ENCODE measurements around the gene IKZF3.
"Not testable (repeated sequence)": the region's sequence is repeated elsewhere in the genome, so short reads cannot be mapped to it uniquely, and the experiment has no call there.

Gene IKZF3

DNA sequence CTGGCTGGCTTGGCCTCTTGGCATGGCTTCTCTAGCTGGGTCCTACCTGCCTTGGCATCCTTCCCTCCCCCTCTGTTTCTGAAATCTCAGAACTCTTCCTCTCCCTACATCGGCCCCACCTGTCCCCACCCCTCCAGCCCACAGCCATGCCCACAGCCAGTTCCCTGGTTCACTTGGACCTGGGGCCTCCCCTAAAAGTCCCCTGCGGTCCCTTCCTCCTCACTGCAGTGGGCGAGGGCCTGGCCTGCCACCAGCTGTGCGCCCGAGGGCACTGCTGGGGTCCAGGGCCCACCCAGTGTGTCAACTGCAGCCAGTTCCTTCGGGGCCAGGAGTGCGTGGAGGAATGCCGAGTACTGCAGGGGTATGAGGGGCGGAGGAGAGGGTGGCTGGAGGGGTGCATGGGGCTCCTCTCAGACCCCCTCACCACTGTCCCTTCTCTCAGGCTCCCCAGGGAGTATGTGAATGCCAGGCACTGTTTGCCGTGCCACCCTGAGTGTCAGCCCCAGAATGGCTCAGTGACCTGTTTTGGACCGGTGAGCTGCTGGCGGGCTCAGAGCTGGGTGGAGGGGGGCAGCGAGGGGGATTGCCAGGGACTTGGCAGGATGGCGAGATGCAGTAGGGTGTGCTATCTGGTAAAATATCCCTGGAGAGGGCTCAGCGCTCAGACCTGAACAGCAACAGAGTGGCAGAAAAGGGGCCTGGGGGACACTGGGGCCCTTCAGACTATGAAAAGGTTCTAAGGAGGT is 147.9 kb downstream of the IKZF3 start:
- Histone ChIP-seq H3K79me2 (ENCODE audit: control insufficient read depth, insufficient read depth, low read length) (no peaks in the 10 kb centered on the region), H2BK120ac (ENCODE audit: low read depth, low read length) (no peak overlapping the region), H2BK5ac (ENCODE audit: low read length) (no peak overlapping the region), H3K56ac (ENCODE audit: low read length) (no peak overlapping the region), H3K23ac (ENCODE audit: low read length) (no peak overlapping the region), H2BK15ac (replicated peaks; ENCODE audit: low read depth) (no peak overlapping the region), H3K4me3 (ENCODE audit: low read length) (no peak overlapping the region), H3K36me3 (ENCODE audit: control insufficient read depth, insufficient read depth, low read length) (peaks cover 5% of the 10 kb centered on the region), H3K4me2 (ENCODE audit: low read length) (no peak overlapping the region), H3K27me3 (ENCODE audit: insufficient read depth, low read length, poor library complexity) (no peaks in the 10 kb centered on the region), H3K79me1 (ENCODE audit: low read length) (no peaks in the 10 kb centered on the region), H4K5ac (ENCODE audit: low read length) (no peak overlapping the region), H4K8ac (ENCODE audit: low read depth, low read length) (no peak overlapping the region), H3K18ac (ENCODE audit: low read length) (no peak overlapping the region), H3K9ac (ENCODE audit: low read length) (no peak overlapping the region), H3K4me1 (ENCODE audit: control insufficient read depth, low read depth, low read length) (no peaks in the 10 kb centered on the region), H2AK5ac (ENCODE audit: low read length) (no peak overlapping the region), H3K4ac (ENCODE audit: low read depth, low read length) (no peak overlapping the region), H3K27ac (ENCODE audit: low read depth, low read length) (no peak overlapping the region)
- no peak for DNase-seq
- no CpG with 5 or more reads among the region's 15 CpGs for WGBS (ENCODE audit: extremely low coverage, insufficient coverage, low lambda C conversion rate)

DNA sequence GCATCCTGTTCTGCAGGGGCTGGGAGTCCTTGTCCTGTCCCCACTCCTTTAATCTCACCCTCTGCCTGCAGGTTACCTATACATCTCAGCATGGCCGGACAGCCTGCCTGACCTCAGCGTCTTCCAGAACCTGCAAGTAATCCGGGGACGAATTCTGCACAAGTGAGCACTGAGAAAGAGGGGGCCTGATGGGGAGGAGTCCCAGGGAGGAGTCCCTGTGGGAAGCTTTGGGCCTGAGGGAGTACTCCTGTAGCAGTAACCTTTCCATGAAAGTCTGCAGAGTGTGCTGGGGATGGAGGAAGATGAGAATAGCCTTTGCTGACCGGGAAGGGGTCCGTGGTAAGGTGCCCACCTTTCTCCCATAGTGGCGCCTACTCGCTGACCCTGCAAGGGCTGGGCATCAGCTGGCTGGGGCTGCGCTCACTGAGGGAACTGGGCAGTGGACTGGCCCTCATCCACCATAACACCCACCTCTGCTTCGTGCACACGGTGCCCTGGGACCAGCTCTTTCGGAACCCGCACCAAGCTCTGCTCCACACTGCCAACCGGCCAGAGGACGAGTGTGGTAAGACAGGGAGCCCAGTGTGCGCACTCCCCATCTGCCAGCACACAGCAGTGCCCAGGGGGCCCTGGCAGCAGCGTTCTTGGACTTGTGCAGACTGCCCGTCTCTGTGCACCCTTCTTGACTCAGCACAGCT is 148.6 kb downstream of the IKZF3 start:
- no peak overlapping the region for H3K18ac ChIP-seq (ENCODE audit: low read length)
- H4K8ac ChIP-seq (ENCODE audit: low read depth, low read length): no peak overlapping the region
- no peak overlapping the region for H3K56ac ChIP-seq (ENCODE audit: low read length)
- H2AK5ac ChIP-seq (ENCODE audit: low read length): no peak overlapping the region
- no peak overlapping the region for H3K4me2 ChIP-seq (ENCODE audit: low read length)
- no peak overlapping the region for H2BK5ac ChIP-seq (ENCODE audit: low read length)
- H3K4me1 ChIP-seq (ENCODE audit: control insufficient read depth, low read depth, low read length): no peaks in the 10 kb centered on the region
- H3K27me3 ChIP-seq (ENCODE audit: insufficient read depth, low read length, poor library complexity): no peaks in the 10 kb centered on the region
- no peaks in the 10 kb centered on the region for H3K79me1 ChIP-seq (ENCODE audit: low read length)
- no CpG with 5 or more reads among the region's 18 CpGs for WGBS (ENCODE audit: extremely low coverage, insufficient coverage, low lambda C conversion rate)
- H3K9ac ChIP-seq (ENCODE audit: low read length): no peak overlapping the region
- H3K23ac ChIP-seq (ENCODE audit: low read length): no peak overlapping the region
- no peak overlapping the region for H2BK120ac ChIP-seq (ENCODE audit: low read depth, low read length)
- H4K5ac ChIP-seq (ENCODE audit: low read length): no peak overlapping the region
- no peak overlapping the region for H2BK15ac ChIP-seq (replicated peaks; ENCODE audit: low read depth)
- no peak for DNase-seq
- no peak overlapping the region for H3K4ac ChIP-seq (ENCODE audit: low read depth, low read length)
- no peak overlapping the region for H3K27ac ChIP-seq (ENCODE audit: low read depth, low read length)
- peaks cover 5% of the 10 kb centered on the region for H3K36me3 ChIP-seq (ENCODE audit: control insufficient read depth, insufficient read depth, low read length)
- no peak overlapping the region for H3K4me3 ChIP-seq (ENCODE audit: low read length)
- no peaks in the 10 kb centered on the region for H3K79me2 ChIP-seq (ENCODE audit: control insufficient read depth, insufficient read depth, low read length)

DNA sequence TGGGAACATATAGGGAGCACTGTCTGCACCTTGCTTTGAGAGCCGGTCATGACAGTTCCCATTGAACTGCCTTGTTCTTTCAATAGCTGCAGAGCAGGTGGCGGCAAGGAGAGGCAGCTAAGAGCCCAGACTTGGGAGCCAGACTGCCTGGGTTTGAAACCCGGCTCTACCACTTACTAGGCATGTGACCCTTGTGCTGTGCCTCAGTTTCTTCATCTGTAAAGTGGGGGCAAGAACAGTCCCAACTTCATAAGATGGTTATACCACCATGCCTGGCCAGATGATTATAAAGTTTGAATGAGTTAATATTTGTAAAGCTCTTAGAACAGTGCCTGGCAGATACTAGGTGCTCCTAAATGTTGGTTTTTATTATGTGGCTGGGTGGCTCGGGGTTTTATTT is 149.9 kb downstream of the IKZF3 start:
- Histone ChIP-seq H3K23ac (ENCODE audit: low read length) (no peak overlapping the region), H3K4me3 (ENCODE audit: low read length) (no peak overlapping the region), H3K27me3 (ENCODE audit: insufficient read depth, low read length, poor library complexity) (no peaks in the 10 kb centered on the region), H3K18ac (ENCODE audit: low read length) (no peak overlapping the region), H2AK5ac (ENCODE audit: low read length) (no peak overlapping the region), H3K36me3 (ENCODE audit: control insufficient read depth, insufficient read depth, low read length) (peaks cover 9% of the 10 kb centered on the region), H2BK120ac (ENCODE audit: low read depth, low read length) (no peak overlapping the region), H4K8ac (ENCODE audit: low read depth, low read length) (no peak overlapping the region), H3K56ac (ENCODE audit: low read length) (no peak overlapping the region), H2BK5ac (ENCODE audit: low read length) (no peak overlapping the region), H3K79me1 (ENCODE audit: low read length) (no peaks in the 10 kb centered on the region), H3K9ac (ENCODE audit: low read length) (no peak overlapping the region), H3K27ac (ENCODE audit: low read depth, low read length) (no peak overlapping the region), H3K4me1 (ENCODE audit: control insufficient read depth, low read depth, low read length) (no peaks in the 10 kb centered on the region), H2BK15ac (replicated peaks; ENCODE audit: low read depth) (no peak overlapping the region), H3K4ac (ENCODE audit: low read depth, low read length) (no peak overlapping the region), H3K4me2 (ENCODE audit: low read length) (no peak overlapping the region), H3K79me2 (ENCODE audit: control insufficient read depth, insufficient read depth, low read length) (no peaks in the 10 kb centered on the region), H4K5ac (ENCODE audit: low read length) (no peak overlapping the region)
- no peak for DNase-seq
- WGBS (ENCODE audit: extremely low coverage, insufficient coverage, low lambda C conversion rate): no CpG with 5 or more reads among the region's 4 CpGs

DNA sequence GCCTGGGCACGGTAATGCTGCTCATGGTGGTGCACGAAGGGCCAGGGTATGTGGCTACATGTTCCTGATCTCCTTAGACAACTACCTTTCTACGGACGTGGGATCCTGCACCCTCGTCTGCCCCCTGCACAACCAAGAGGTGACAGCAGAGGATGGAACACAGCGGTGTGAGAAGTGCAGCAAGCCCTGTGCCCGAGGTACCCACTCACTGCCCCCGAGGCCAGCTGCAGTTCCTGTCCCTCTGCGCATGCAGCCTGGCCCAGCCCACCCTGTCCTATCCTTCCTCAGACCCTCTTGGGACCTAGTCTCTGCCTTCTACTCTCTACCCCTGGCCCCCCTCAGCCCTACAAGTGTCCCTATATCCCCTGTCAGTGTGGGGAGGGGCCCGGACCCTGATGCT is 152.3 kb downstream of the IKZF3 start:
- H3K4me3 ChIP-seq (ENCODE audit: low read length): no peak overlapping the region
- no CpG with 5 or more reads among the region's 10 CpGs for WGBS (ENCODE audit: extremely low coverage, insufficient coverage, low lambda C conversion rate)
- no peak overlapping the region for H2BK5ac ChIP-seq (ENCODE audit: low read length)
- DNase-seq: no peak
- no peak overlapping the region for H3K27ac ChIP-seq (ENCODE audit: low read depth, low read length)
- H2AK5ac ChIP-seq (ENCODE audit: low read length): no peak overlapping the region
- no peak overlapping the region for H2BK15ac ChIP-seq (replicated peaks; ENCODE audit: low read depth)
- H4K5ac ChIP-seq (ENCODE audit: low read length): no peak overlapping the region
- H3K79me2 ChIP-seq (ENCODE audit: control insufficient read depth, insufficient read depth, low read length): no peaks in the 10 kb centered on the region
- no peak overlapping the region for H3K56ac ChIP-seq (ENCODE audit: low read length)
- no peaks in the 10 kb centered on the region for H3K27me3 ChIP-seq (ENCODE audit: insufficient read depth, low read length, poor library complexity)
- H3K4me1 ChIP-seq (ENCODE audit: control insufficient read depth, low read depth, low read length): no peaks in the 10 kb centered on the region
- no peak overlapping the region for H2BK120ac ChIP-seq (ENCODE audit: low read depth, low read length)
- peaks cover 2% of the 10 kb centered on the region for H3K79me1 ChIP-seq (ENCODE audit: low read length)
- H3K18ac ChIP-seq (ENCODE audit: low read length): no peak overlapping the region
- no peak overlapping the region for H3K4me2 ChIP-seq (ENCODE audit: low read length)
- H3K36me3 ChIP-seq (ENCODE audit: control insufficient read depth, insufficient read depth, low read length): peaks cover 14% of the 10 kb centered on the region
- no peak overlapping the region for H3K4ac ChIP-seq (ENCODE audit: low read depth, low read length)
- no peak overlapping the region for H3K23ac ChIP-seq (ENCODE audit: low read length)
- no peak overlapping the region for H3K9ac ChIP-seq (ENCODE audit: low read length)
- H4K8ac ChIP-seq (ENCODE audit: low read depth, low read length): no peak overlapping the region

DNA sequence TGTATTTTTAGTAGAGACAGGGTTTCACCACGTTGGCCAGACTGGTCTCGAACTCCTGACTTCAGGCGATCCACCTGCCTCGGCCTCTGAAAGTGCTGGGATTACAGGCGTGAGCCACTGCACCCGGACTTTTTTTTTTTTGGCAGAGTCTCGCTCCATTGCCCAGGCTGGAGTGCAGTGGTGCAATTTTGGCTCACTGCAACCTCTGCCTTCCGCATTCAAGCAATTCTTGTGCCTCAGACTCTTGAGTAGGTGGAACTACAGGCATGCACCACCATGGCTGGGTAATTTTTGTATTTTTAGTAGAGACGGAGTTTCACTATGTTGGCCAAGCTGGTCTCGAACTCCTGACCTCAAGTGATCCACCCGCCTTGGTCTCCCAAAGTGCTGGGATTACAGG is 153.0 kb downstream of the IKZF3 start:
- not testable (repeated sequence) for H3K4me1 ChIP-seq (ENCODE audit: control insufficient read depth, low read depth, low read length); H3K79me2 ChIP-seq (ENCODE audit: control insufficient read depth, insufficient read depth, low read length); H3K18ac ChIP-seq (ENCODE audit: low read length); H4K5ac ChIP-seq (ENCODE audit: low read length); H3K27me3 ChIP-seq (ENCODE audit: insufficient read depth, low read length, poor library complexity); H3K9ac ChIP-seq (ENCODE audit: low read length); H3K4me3 ChIP-seq (ENCODE audit: low read length); H2BK120ac ChIP-seq (ENCODE audit: low read depth, low read length); H3K4ac ChIP-seq (ENCODE audit: low read depth, low read length); H2BK15ac ChIP-seq (replicated peaks; ENCODE audit: low read depth); H2AK5ac ChIP-seq (ENCODE audit: low read length); H3K27ac ChIP-seq (ENCODE audit: low read depth, low read length); H2BK5ac ChIP-seq (ENCODE audit: low read length); H3K56ac ChIP-seq (ENCODE audit: low read length); H4K8ac ChIP-seq (ENCODE audit: low read depth, low read length); H3K23ac ChIP-seq (ENCODE audit: low read length); H3K4me2 ChIP-seq (ENCODE audit: low read length); DNase-seq; H3K79me1 ChIP-seq (ENCODE audit: low read length)
- no CpG with 5 or more reads among the region's 11 CpGs for WGBS (ENCODE audit: extremely low coverage, insufficient coverage, low lambda C conversion rate)
- peaks cover 14% of the 10 kb centered on the region for H3K36me3 ChIP-seq (ENCODE audit: control insufficient read depth, insufficient read depth, low read length)

All from mesendoderm (in vitro differentiated cells).